ENCODE data around the gene E2F3.

E2F3 gene

DNA sequence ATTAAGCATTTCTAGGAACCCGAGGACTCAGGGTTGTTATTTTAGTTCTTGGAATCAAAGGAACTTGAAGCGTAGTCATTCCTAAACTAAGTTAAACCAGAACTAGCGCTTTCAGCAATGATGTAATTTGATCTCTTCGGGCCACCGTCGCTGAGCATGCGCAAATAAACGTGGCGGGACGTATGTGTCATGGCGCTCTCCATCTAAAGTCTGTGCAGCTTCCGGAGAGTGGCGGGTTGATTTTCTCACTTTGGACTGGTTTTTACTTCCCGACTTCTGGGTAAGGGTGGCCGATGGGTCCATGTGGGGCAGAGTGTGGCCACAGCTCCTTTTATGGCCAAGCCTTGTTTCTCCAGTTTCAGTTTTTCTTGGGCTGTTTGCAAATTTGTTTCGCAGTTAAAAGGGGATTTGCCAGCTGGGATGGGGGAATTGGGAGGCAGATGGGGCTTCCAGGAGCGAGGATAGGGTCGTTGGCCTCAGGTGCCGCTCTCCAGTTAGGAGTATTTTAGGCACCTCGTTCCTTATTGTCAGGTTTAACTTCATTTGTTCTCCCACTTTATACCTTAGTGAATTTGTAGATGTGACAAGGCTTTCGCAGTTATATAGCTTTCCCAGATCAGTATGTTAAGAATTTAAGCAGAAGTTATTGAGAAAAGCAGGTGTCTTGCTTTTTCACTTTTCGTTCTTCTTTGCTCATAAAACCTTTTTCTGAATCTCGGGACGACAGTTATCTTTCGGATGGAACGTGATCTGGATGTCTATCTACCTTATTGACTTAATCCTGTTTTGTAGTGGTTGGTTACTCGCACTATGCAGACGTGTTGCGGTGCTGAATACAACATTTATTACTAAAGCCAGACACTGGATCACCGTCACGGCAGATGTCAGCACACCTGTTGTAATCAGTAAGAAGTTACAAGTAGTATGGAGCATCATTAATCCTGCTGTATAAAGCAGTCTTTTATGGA lies 132.9 kb downstream of the E2F3 start, which contains the start of gene CDKAL1:
TSS of gene CDKAL1 (plus strand) at position 163 of the 968 bp plus-strand sequence. CDS start 11,894 bp downstream, outside the sequence.
- no peak for TF ChIP-seq ZFX (IDR thresholded peaks at IDR 0.05)
- peak within 1 kb of the TSS; percentile 94 for H3K27ac ChIP-seq

DNA sequence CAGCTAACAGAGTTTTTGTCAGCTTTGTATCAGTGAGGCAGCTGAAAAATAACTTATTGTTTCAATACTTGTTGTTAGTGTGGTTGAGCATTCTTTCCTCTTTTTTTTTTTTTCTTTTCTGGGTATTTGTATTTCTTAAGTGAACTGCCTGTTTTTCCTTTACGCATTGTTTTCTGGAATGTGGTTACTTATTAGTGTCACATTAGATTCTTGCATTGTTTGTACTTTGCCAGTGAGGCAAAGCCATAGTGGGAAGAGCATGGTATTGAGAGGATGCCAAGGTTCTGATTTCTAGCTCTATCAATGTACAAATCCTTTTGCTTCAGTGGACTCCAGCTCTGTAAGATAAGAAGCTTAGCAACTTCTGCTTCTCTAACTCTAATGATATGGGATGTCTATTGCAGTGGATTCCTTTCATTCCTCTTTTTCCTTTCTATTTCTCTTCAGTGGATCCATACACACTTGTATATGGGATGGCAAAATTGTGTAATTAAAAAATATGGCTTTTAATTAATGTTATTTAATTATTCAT lies 136.5 kb downstream of the E2F3 start:
- H3K27ac ChIP-seq: no peak overlapping the region
- no peak for TF ChIP-seq ZFX (IDR thresholded peaks at IDR 0.05)
- TF ChIP-seq CTCF (conservative IDR thresholded peaks at IDR 0.05): no peak

DNA sequence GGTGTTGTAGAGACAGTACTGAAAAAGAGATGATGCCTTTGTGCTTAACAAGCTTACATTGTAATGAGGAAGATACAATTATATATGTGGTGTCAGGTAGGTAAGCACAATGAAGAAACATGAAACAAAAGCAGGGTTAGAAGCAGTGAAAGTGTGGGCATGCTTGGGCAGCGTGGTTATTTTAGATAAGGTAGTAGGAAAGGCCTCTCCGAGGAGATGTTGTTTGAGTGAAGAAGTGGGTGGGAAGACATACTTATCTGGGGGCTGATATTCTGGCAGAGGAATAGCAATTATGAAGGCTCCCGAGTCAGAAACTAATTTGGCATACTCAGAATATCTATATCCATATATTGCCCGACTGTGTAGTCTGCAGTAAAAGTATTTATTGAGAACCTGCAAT lies 137.2 kb downstream of the E2F3 start:
- TF ChIP-seq ZFX (IDR thresholded peaks at IDR 0.05): no peak
- TF ChIP-seq CTCF (conservative IDR thresholded peaks at IDR 0.05): no peak
- H3K27ac ChIP-seq: no peak overlapping the region

DNA sequence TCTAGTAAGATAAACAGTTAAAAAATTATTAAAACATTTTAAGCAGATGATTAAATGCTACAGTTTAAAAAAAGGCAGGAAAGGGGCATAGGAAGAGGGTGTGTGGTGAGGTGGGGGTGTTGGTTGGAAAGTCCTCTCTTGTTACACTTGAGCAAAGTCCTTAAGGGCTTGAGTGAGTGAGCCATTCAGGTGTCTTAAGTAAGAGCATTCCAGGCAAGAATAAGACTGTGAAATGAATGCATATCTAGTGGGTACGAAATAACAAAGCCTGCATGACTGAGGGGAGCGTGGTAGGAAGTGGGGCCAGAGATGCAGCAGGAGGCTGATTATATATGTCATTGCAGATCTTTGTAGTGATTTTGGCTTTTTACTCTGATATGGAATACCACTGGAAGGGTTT lies 137.7 kb downstream of the E2F3 start:
- no peak overlapping the region for H3K27ac ChIP-seq
- TF ChIP-seq CTCF (conservative IDR thresholded peaks at IDR 0.05): no peak
- no peak for TF ChIP-seq ZFX (IDR thresholded peaks at IDR 0.05)

GRCh38 chr6:20540683-20541082 lies 139.0 kb downstream of the E2F3 start:
- TF ChIP-seq CTCF (conservative IDR thresholded peaks at IDR 0.05): no peak
- TF ChIP-seq ZFX (IDR thresholded peaks at IDR 0.05): no peak
- no peak overlapping the region for H3K27ac ChIP-seq

DNA sequence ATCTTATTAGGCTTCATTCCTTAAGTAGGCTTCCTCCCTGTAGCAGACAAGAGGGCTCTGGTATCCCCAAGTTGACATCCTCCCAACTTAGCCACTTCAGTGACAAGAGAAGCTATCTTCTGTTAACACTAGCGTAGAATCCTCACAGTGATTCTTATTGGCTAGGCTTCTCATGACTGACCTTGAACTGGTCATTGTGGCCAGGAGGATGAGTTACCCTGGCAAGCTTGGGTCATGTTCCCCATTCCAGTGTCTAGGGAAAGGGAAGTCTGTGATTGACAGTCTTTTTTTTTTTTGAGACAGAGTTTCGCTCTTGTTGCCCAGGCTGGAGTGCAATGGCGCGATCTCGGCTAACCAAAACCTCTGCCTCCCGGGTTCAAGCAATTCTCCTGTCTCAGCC lies 139.7 kb downstream of the E2F3 start:
- H3K27ac ChIP-seq: no peak overlapping the region
- no peak for TF ChIP-seq CTCF (conservative IDR thresholded peaks at IDR 0.05)
- TF ChIP-seq ZFX (IDR thresholded peaks at IDR 0.05): no peak

DNA sequence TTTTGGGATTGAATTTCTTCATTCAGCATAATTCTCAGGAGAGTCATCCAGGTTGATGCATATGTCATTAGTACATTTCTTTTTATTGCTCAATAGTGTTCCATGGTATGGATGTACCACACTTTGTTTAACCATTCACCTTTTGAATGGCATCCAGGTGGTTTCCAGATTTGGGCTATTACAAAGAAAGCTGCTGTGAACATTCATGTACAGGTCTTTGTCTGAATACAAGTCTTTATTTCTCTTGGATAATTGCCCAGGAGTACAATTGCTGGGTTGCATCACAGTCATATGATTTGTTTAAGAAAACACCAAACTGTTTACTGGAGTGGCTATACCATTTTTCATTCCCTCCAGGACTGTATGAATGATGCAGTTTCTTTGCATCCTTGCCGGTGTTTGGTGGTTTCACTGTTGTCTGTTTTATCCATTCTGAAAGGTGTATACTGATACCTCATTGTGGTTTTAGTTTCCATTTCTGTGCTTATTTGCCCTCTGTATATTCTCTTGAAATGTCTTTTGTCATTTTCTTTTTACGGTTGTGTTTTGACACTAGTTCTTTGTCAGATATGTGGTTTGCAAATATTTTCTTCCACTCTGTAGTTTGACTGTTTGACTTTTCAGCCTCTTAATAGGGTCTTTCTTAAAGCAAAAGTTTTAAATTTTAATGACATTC lies 141.4 kb downstream of the E2F3 start:
- no peak overlapping the region for H3K27ac ChIP-seq
- no peak for TF ChIP-seq CTCF (conservative IDR thresholded peaks at IDR 0.05)
